ENCODE measurements around the gene TMEM81. TPM values are rescaled to one million over a fixed set of nuclear protein-coding genes. Genes with fewer than 3 reads are reported as not detected.

Gene TMEM81
- total and polyA plus RNA-seq, 2 donors from 2014 or later: 1.7 to 6.1 TPM

DNA sequence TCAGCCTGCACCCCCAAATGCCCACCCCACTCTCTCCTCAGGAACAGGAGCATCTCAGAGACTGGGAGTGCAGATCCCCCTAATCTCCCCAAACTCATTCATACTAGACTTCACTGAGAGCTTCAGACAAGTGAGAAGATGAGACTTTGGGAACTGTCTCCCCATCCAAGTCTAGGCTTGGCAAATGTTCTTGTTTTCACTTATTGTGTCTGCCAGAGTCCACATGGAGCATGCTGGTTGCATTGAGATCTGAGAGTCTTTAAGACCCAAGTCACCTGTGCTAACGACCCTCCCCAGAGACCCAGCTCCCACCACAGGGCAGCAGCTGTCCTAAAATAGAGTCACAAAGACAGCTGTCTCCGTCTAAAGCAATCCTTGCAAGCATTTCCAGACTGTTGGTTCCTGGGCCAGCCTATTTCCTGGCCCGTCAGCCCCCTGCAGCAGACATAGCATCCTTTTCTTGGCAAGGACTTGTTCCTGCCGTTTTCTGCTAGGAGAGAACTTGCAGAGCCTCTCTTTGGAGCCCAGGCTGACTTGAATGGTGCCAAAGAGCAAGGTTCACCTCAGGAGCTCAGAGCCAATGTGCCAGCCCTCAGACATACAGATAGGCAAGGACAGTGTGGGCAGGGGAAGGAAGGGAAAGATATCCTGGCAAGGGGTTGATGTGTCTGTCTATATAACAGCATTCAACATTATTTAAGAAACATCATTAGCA, 43.1 kb downstream of the TMEM81 start:
- Histone ChIP-seq H3K36me3 (ENCODE audit: control insufficient read depth in 2 of 3, insufficient read depth in 3 of 3, low read length in 3 of 3) (no peaks in the 10 kb centered on the region), H3K4me3 (ENCODE audit: low read length in 3 of 3) (no peak overlapping the region), H3K27me3 (ENCODE audit: control insufficient read depth, insufficient read depth, low read length) (peaks cover 11% of the 10 kb centered on the region), H3K9ac (ENCODE audit: low read length in 3 of 3) (no peak overlapping the region), H3K4me1 (ENCODE audit: control insufficient read depth in 2 of 3, insufficient read depth in 2 of 3, low read depth in 1 of 3, low read length in 3 of 3) (peaks cover 0 to 7% (median 5%) of the 10 kb centered on the region in 3 donors), H3K27ac (ENCODE audit: low read depth in 2 of 2, low read length in 2 of 2) (no peak overlapping the region), H3K9me3 (ENCODE audit: control insufficient read depth in 2 of 3, insufficient read depth in 1 of 3, low read length in 3 of 3) (no peaks in the 10 kb centered on the region)
- no peak for FAIRE-seq
- intact Hi-C loops (cut with DNase I): no loop called here
- TF ChIP-seq, protein P1, sequence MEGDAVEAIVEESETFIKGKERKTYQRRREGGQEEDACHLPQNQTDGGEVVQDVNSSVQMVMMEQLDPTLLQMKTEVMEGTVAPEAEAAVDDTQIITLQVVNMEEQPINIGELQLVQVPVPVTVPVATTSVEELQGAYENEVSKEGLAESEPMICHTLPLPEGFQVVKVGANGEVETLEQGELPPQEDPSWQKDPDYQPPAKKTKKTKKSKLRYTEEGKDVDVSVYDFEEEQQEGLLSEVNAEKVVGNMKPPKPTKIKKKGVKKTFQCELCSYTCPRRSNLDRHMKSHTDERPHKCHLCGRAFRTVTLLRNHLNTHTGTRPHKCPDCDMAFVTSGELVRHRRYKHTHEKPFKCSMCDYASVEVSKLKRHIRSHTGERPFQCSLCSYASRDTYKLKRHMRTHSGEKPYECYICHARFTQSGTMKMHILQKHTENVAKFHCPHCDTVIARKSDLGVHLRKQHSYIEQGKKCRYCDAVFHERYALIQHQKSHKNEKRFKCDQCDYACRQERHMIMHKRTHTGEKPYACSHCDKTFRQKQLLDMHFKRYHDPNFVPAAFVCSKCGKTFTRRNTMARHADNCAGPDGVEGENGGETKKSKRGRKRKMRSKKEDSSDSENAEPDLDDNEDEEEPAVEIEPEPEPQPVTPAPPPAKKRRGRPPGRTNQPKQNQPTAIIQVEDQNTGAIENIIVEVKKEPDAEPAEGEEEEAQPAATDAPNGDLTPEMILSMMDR (IDR thresholded peaks at IDR 0.05; ENCODE audit: borderline replicate concordance, extremely low read depth, insufficient read depth): no peak
- DNase-seq: no peak

DNA sequence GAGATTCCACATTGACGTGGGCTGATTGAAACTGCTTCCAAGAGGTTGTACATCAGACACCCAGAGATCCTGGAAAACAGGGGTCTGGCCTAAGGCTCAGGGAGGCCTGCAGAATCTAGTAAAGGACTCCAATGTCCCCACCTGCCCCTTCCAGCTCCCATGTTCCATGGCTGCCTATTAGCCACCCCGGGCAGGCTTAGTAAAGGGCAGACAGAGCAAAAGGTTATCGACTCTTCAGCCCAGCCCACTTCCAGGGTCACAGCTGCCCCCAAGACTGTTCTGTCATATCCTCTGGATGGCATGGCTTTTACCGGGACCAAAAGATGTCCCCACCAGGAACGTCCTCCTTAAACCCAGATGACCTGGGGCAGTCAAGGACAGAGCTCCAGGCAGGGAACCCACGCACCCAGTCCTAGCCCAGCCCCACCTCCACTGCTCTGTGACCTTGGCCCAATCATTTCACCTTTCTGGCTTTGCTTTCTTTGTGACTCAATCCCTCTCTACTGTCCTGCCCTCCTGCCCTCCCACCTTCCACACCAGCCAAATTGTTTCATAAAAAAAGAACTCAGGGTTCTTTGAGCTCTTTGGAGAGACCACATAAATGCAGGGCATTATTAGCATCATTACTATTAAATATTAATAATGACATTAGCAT, 46.0 kb downstream of the TMEM81 start:
- Histone ChIP-seq H3K4me1 (ENCODE audit: control insufficient read depth in 2 of 3, insufficient read depth in 2 of 3, low read depth in 1 of 3, low read length in 3 of 3) (peaks cover 0 to 5% (median 5%) of the 10 kb centered on the region in 3 donors), H3K36me3 (ENCODE audit: control insufficient read depth in 2 of 3, insufficient read depth in 3 of 3, low read length in 3 of 3) (no peaks in the 10 kb centered on the region), H3K27ac (ENCODE audit: low read depth in 2 of 2, low read length in 2 of 2) (no peak overlapping the region), H3K9me3 (ENCODE audit: control insufficient read depth in 2 of 3, insufficient read depth in 1 of 3, low read length in 3 of 3) (no peaks in the 10 kb centered on the region), H3K9ac (ENCODE audit: low read length in 3 of 3) (no peak overlapping the region), H3K27me3 (ENCODE audit: control insufficient read depth, insufficient read depth, low read length) (peaks cover 3% of the 10 kb centered on the region), H3K4me3 (ENCODE audit: low read length in 3 of 3) (no peak overlapping the region)
- intact Hi-C loops (cut with DNase I): no loop called here
- no peak for DNase-seq
- FAIRE-seq: no peak
- TF ChIP-seq, protein P1 (IDR thresholded peaks at IDR 0.05; ENCODE audit: borderline replicate concordance, extremely low read depth, insufficient read depth): no peak

DNA sequence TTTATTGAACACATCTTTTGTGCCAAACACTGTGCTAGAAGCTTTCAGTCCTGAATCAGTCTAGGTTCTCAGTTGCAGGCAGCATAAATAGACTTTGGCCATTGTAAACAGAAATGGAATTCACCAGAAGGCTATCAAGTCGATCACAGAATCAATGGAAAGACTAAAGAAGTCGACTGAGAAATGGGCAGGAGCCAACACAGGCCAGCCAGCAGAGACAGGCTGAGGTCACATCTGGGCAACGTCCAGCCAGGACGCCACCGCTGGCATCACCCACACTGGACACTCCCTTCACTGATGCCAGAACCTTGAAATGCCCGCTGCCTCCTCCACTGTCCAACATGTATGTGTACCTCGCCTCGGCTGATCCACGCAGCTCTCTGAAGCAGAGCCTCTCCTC, 46.7 kb downstream of the TMEM81 start:
- intact Hi-C loops (cut with DNase I): no loop called here
- Histone ChIP-seq H3K27me3 (ENCODE audit: control insufficient read depth, insufficient read depth, low read length) (peaks cover 3% of the 10 kb centered on the region), H3K9ac (ENCODE audit: low read length in 3 of 3) (no peak overlapping the region), H3K4me1 (ENCODE audit: control insufficient read depth in 2 of 3, insufficient read depth in 2 of 3, low read depth in 1 of 3, low read length in 3 of 3) (peaks cover 0 to 5% (median 4%) of the 10 kb centered on the region in 3 donors), H3K4me3 (ENCODE audit: low read length in 3 of 3) (no peak overlapping the region), H3K36me3 (ENCODE audit: control insufficient read depth in 2 of 3, insufficient read depth in 3 of 3, low read length in 3 of 3) (no peaks in the 10 kb centered on the region), H3K27ac (ENCODE audit: low read depth in 2 of 2, low read length in 2 of 2) (no peak overlapping the region), H3K9me3 (ENCODE audit: control insufficient read depth in 2 of 3, insufficient read depth in 1 of 3, low read length in 3 of 3) (no peaks in the 10 kb centered on the region)
- FAIRE-seq: no peak
- TF ChIP-seq, protein P1 (IDR thresholded peaks at IDR 0.05; ENCODE audit: borderline replicate concordance, extremely low read depth, insufficient read depth): no peak
- DNase-seq: no peak

Other genes with a start within 250 kb of the TMEM81 start
- 29.9 TPM for gene NFASC, start 213.6 kb downstream of the TMEM81 start, total RNA-seq
- 23.2 TPM for gene NFASC, start 213.6 kb downstream of the TMEM81 start, polyA plus RNA-seq (ENCODE audit: insufficient read depth, low read depth, low replicate concordance)
- 0.44 TPM for gene CNTN2, start 41.2 kb downstream of the TMEM81 start, total RNA-seq
- 0.15 TPM for gene CNTN2, start 41.2 kb downstream of the TMEM81 start, polyA plus RNA-seq (ENCODE audit: insufficient read depth, low read depth, low replicate concordance)
- 18.2 TPM for gene RBBP5, start 37.5 kb upstream of the TMEM81 start, total RNA-seq
- 6.8 TPM for gene RBBP5, start 37.5 kb upstream of the TMEM81 start, polyA plus RNA-seq (ENCODE audit: insufficient read depth, low read depth, low replicate concordance)
- gene DSTYK, start 127.2 kb upstream of the TMEM81 start, total RNA-seq: 17.8 TPM
- 5.6 TPM for gene DSTYK, start 127.2 kb upstream of the TMEM81 start, polyA plus RNA-seq (ENCODE audit: insufficient read depth, low read depth, low replicate concordance)
- 1.3 TPM for gene TMCC2, start 143.5 kb upstream of the TMEM81 start, total RNA-seq
- 3.5 TPM for gene TMCC2, start 143.5 kb upstream of the TMEM81 start, polyA plus RNA-seq (ENCODE audit: insufficient read depth, low read depth, low replicate concordance)
- gene NUAK2, start 237.3 kb upstream of the TMEM81 start, total RNA-seq: 19.4 TPM
- gene NUAK2, start 237.3 kb upstream of the TMEM81 start, polyA plus RNA-seq (ENCODE audit: insufficient read depth, low read depth, low replicate concordance): 15.1 TPM